Osteoblast (primary cell): ENCODE results near the gene KIAA1755. TPM values are rescaled to one million over a fixed set of nuclear protein-coding genes. Genes with fewer than 3 reads are reported as not detected.

Source experiments
- DNase-seq: peaks from one replicate; pipeline ENCODE4 v3.0.0; 2011; ENCODE audit warnings: low spot score, mixed read lengths; ENCODE audit not compliant: insufficient read length; ENCODE audit errors: missing footprints
- H2AFZ ChIP-seq: 2 replicates; pipeline ENCODE4 v1.6.0; 2011; ENCODE audit warnings: mild to moderate bottlenecking, low read length
- H3K27ac ChIP-seq: 2 replicates; pipeline ENCODE4 v1.5.1; 2011; ENCODE audit warnings: mild to moderate bottlenecking, low read depth, low read length, moderate library complexity
- H3K27me3 ChIP-seq: 2 replicates; pipeline ENCODE4 v1.6.0; 2012; ENCODE audit warnings: mild to moderate bottlenecking, control low read depth, inconsistent platforms, low read length, moderate library complexity; ENCODE audit not compliant: insufficient read depth
- H3K36me3 ChIP-seq: 2 replicates; pipeline ENCODE4 v1.5.1; 2011; ENCODE audit warnings: mild to moderate bottlenecking, low read length, control low read depth, moderate library complexity; ENCODE audit not compliant: insufficient read depth
- H3K4me1 ChIP-seq: 2 replicates; pipeline ENCODE4 v1.5.1; 2011; ENCODE audit warnings: mild to moderate bottlenecking, low read length, control low read depth, moderate library complexity; ENCODE audit not compliant: insufficient read depth
- H3K4me2 ChIP-seq: 2 replicates; pipeline ENCODE4 v1.6.0; 2011; ENCODE audit warnings: mild to moderate bottlenecking, low read length; ENCODE audit not compliant: insufficient read depth
- H3K4me3 ChIP-seq: fragments of 200-600 bp; sonication (generic); 3 replicates; pipeline ENCODE4 v1.5.1; 2012; ENCODE audit warnings: mild to moderate bottlenecking, low read length, inconsistent platforms; ENCODE audit not compliant: insufficient read depth
- H3K79me2 ChIP-seq: 2 replicates; pipeline ENCODE4 v1.6.0; 2012; ENCODE audit warnings: mild to moderate bottlenecking, low read length, control low read depth, inconsistent platforms; ENCODE audit not compliant: insufficient read depth
- H3K9me3 ChIP-seq: 2 replicates; pipeline ENCODE4 v1.5.1; 2011; ENCODE audit warnings: low read depth, low read length, control low read depth
- H4K20me1 ChIP-seq: 2 replicates; pipeline ENCODE4 v1.6.0; 2012; ENCODE audit warnings: mild to moderate bottlenecking, low read length, control low read depth; ENCODE audit not compliant: insufficient read depth
- CTCF ChIP-seq: IDR thresholded peaks from 2 replicates; pipeline ENCODE4 v1.5.1; 2011; ENCODE audit warnings: mild to moderate bottlenecking, low read depth, low read length, moderate library complexity; ENCODE audit errors: extremely low read depth
- total RNA-seq: library from RNA; depleted of rRNA; stranded (reverse); fragments of >200 nt; gene quantifications from 2 replicates; pipeline ENCODE4 v1.2.3, GENCODE V29; 2012

The KIAA1755 gene
- total RNA-seq, 1 donor: 2.5 TPM

DNA sequence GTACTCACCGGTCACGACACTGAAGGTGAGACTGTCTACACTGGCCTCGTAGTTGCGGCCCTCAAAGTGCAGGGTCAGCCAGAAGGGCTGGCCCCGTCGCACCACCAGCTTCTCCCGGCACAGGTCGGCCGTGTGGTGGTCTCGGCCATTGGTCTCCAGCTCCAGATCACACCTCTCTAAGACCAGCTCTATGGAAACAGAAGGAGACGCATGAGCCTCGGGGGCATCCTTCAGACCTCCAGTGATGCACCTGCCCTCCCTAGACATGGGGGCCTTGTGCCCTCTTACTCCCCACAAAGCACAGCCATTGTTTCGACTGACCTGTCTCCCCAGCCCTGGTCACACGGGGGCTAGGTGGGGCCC, 99.1 kb downstream of the KIAA1755 start:
- no peaks in the 10 kb centered on the region for H3K9me3 ChIP-seq
- peaks cover 10% of the 10 kb centered on the region for H4K20me1 ChIP-seq
- H3K27me3 ChIP-seq: no peaks in the 10 kb centered on the region
- peaks cover 57% of the 10 kb centered on the region for H3K36me3 ChIP-seq
- peaks cover 29% of the 10 kb centered on the region for H3K79me2 ChIP-seq
- DNase-seq: no peak
- no peak overlapping the region for H3K27ac ChIP-seq
- H2AFZ ChIP-seq: no peak overlapping the region
- H3K4me1 ChIP-seq: peaks cover 59% of the 10 kb centered on the region
- TF ChIP-seq CTCF: no peak
- H3K4me2 ChIP-seq: no peak overlapping the region
- H3K4me3 ChIP-seq: no peak overlapping the region

Other genes starting within 250 kb of the KIAA1755 start
- 14.4 and 14.8 TPM in 2 replicates for gene TTI1, start 227.3 kb downstream of the KIAA1755 start, total RNA-seq
- gene RPRD1B, start 227.0 kb downstream of the KIAA1755 start, total RNA-seq: 21.5 and 29.3 TPM in 2 replicates
- 78.2 and 137 TPM in 2 replicates for gene TGM2, start 95.5 kb downstream of the KIAA1755 start, total RNA-seq
- under 0.01 TPM in 1 of 2 replicates, not detected in the other for gene BPI, start 43.4 kb upstream of the KIAA1755 start, total RNA-seq
- 1.8 and 2.9 TPM in 2 replicates for gene LBP, start 85.7 kb upstream of the KIAA1755 start, total RNA-seq
- gene SNHG17, start 174.6 kb upstream of the KIAA1755 start, total RNA-seq: 5.6 and 6.9 TPM in 2 replicates
- 42.7 and 43.6 TPM in 2 replicates for gene RALGAPB, start 212.1 kb upstream of the KIAA1755 start, total RNA-seq